Thoracic aorta (tissue), 2 donors: ENCODE data around the gene EIF2AK3. TPM values are rescaled to one million over a fixed set of nuclear protein-coding genes. Genes with fewer than 3 reads are reported as not detected.

Source experiments
- ATAC-seq: fragments of 150-250 bp; one replicate; pipeline ENCODE4 v1.8.0; 2017; ENCODE audit warnings: low read depth; ENCODE audit not compliant: insufficient number of reproducible peaks, low FRiP score
- DNase-seq: peaks from one replicate; pipeline ENCODE4 v3.0.0-alpha.2; 2020; ENCODE audit warnings: low spot score
- H3K27ac ChIP-seq, 2 donors: fragments of 200-600 bp; sonication (generic); 1 replicate in 1 of 2; 2 replicates in 1 of 2; pipeline ENCODE4 v1.5.1; 2016; ENCODE audit warnings: mild to moderate bottlenecking in 2 of 2, moderate library complexity in 2 of 2
- H3K27me3 ChIP-seq: fragments of 200-600 bp; sonication (generic); replicated peaks from 2 replicates; pipeline ENCODE4 v1.6.0; 2016; ENCODE audit warnings: mild to moderate bottlenecking; ENCODE audit not compliant: insufficient read depth
- H3K36me3 ChIP-seq: fragments of 200-600 bp; sonication (generic); one replicate; pipeline ENCODE4 v1.5.1; 2016
- H3K4me1 ChIP-seq, 2 donors: fragments of 200-600 bp; sonication (generic); 1 replicate in 1 of 2; 2 replicates in 1 of 2; pipeline versions ENCODE4 v1.5.1 to v1.6.0; 2016; ENCODE audit warnings: low read depth in 2 of 2, mild to moderate bottlenecking in 1 of 2; ENCODE audit not compliant: control insufficient read depth in 1 of 2
- H3K4me3 ChIP-seq: fragments of 200-600 bp; sonication (generic); 2 replicates; pipeline ENCODE4 v1.5.1; 2016; ENCODE audit warnings: mild to moderate bottlenecking
- H3K9me3 ChIP-seq: fragments of 200-600 bp; sonication (generic); 2 replicates; pipeline ENCODE4 v1.5.1; 2016
- CTCF ChIP-seq: fragments of 200-600 bp; sonication (generic); IDR thresholded peaks from one replicate; pipeline ENCODE4 v1.5.1; 2019; ENCODE audit warnings: antibody characterized with exemption
- total RNA-seq, 2 donors: library from RNA; depleted of rRNA; stranded (reverse); fragments of >200 nt; gene quantifications; one replicate each; pipeline versions ENCODE4 v1.1.0 to v1.2.3, GENCODE V29; 2016

The EIF2AK3 gene
- total RNA-seq, 2 donors from 2014 or later, result 23.8 to 33.6 TPM

DNA sequence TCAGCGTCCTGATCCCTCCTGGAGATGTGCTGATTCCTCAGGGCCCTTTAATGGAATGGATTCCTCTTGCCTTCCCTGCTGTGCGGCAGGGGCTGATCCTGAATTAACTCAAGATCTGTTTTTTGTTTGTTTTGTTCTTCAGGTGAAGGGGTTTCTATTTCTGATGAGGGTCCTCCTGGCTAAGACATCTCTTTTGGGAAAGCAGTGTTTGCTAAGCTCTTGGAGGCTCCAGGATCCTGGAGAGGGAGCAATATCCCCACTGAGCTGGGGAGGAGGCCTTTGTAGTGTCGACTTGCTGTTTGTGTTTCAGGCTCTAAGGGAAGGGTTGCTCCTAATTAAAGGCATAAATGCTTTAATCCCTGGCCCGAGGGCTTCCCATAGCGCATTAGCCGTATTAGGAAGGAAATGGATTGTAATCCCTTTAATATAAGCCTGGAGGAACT lies 109.5 kb downstream of the EIF2AK3 start:
- H3K9me3 ChIP-seq, result no peaks in the 10 kb centered on the region
- H3K27ac ChIP-seq, result no peak overlapping the region
- DNase-seq (no peak), ATAC-seq (no peak)
- no peaks in the 10 kb centered on the region for H3K4me1 ChIP-seq
- H3K4me3 ChIP-seq, result no peak overlapping the region
- TF ChIP-seq CTCF, result no peak
- H3K27me3 ChIP-seq, result no peaks in the 10 kb centered on the region
- H3K36me3 ChIP-seq, result no peaks in the 10 kb centered on the region

Other genes starting within 250 kb of the EIF2AK3 start
- gene FOXI3, start 174.8 kb downstream of the EIF2AK3 start, total RNA-seq, result not detected
- gene RPIA, start 64.2 kb upstream of the EIF2AK3 start, total RNA-seq, result 1 to 10 TPM; 4.1 to 4.7 TPM